Smooth muscle cell (in vitro differentiated cells): ENCODE results near the gene SLC23A2. TPM values are rescaled to one million over a fixed set of nuclear protein-coding genes. Genes with fewer than 3 reads are reported as not detected.

Experiments used
- DNase-seq: peaks from one replicate; lab custom pipeline; 2025; ENCODE audit not compliant: unreplicated experiment; lab: John Stamatoyannopoulos, UW
- H2AFZ ChIP-seq: fragments of 200-600 bp; sonication (generic); 2 replicates; pipeline ENCODE4 v1.6.0; 2016; ENCODE audit warnings: antibody characterized with exemption, low read depth, mild to moderate bottlenecking
- H3F3A ChIP-seq: fragments of 200-600 bp; sonication (generic); 2 replicates; pipeline ENCODE4 v1.6.0; 2017; ENCODE audit warnings: antibody characterized with exemption, low read depth
- H3K27ac ChIP-seq: fragments of 200-600 bp; sonication (generic); 2 replicates; pipeline ENCODE4 v1.5.1; 2016; ENCODE audit warnings: low read depth, mild to moderate bottlenecking
- H3K27me3 ChIP-seq: fragments of 200-600 bp; sonication (generic); 2 replicates; pipeline ENCODE4 v1.6.1; 2016; ENCODE audit warnings: low read depth, mild to moderate bottlenecking
- H3K36me3 ChIP-seq: fragments of 200-600 bp; sonication (generic); 2 replicates; pipeline ENCODE4 v1.5.1; 2016; ENCODE audit warnings: low read depth
- H3K4me1 ChIP-seq: fragments of 200-600 bp; sonication (generic); 2 replicates; pipeline ENCODE4 v1.5.1; 2016; ENCODE audit warnings: low read depth
- H3K4me2 ChIP-seq: fragments of 200-600 bp; sonication (generic); 2 replicates; pipeline ENCODE4 v1.6.0; 2016; ENCODE audit warnings: mild to moderate bottlenecking
- H3K4me3 ChIP-seq: fragments of 200-600 bp; sonication (generic); 2 replicates; pipeline ENCODE4 v1.5.1; 2016; ENCODE audit warnings: mild to moderate bottlenecking
- H3K79me2 ChIP-seq: fragments of 200-600 bp; sonication (generic); 2 replicates; pipeline ENCODE4 v1.6.0; 2016; ENCODE audit warnings: low read depth, mild to moderate bottlenecking
- H3K9ac ChIP-seq: fragments of 200-600 bp; sonication (generic); 2 replicates; pipeline ENCODE4 v1.6.0; 2016; ENCODE audit warnings: low read depth
- H3K9me3 ChIP-seq: fragments of 200-600 bp; sonication (generic); replicated peaks from 2 replicates; pipeline ENCODE4 v1.5.1; 2016; ENCODE audit warnings: low read depth
- H4K20me1 ChIP-seq: fragments of 200-600 bp; sonication (generic); 2 replicates; pipeline ENCODE4 v1.6.0; 2016; ENCODE audit warnings: low read depth
- WGBS: methylation state at CpG from one replicate; pipeline ENCODE4 v1.1.7; 2016; ENCODE audit warnings: low lambda C conversion rate; 5-methylcytosine and 5-hydroxymethylcytosine counted together
- polyA plus RNA-seq: library from polyadenylated mRNA; unstranded; fragments of >200 nt; fragmentation: Nextera tagmentation; extraction: Ambion mirVana; gene quantifications from 2 replicates; pipeline ENCODE4 v1.2.1, GENCODE V29; 2016
- total RNA-seq: library from RNA; depleted of rRNA; stranded (reverse); fragments of >200 nt; gene quantifications from 2 replicates; pipeline ENCODE4 v1.2.3, GENCODE V29; 2014
- TF ChIP-seq, protein P1 (sequence below): fragments of 200-600 bp; sonication (generic); IDR thresholded peaks from 2 replicates; pipeline ENCODE4 v1.5.1; 2017; ENCODE audit warnings: borderline replicate concordance, mild to moderate bottlenecking, antibody characterized with exemption; ENCODE audit not compliant: insufficient read depth, poor library complexity, severe bottlenecking

Gene SLC23A2
- total and polyA plus RNA-seq, 2 experiments from 2014 or later: 1.4 to 5.0 TPM

DNA sequence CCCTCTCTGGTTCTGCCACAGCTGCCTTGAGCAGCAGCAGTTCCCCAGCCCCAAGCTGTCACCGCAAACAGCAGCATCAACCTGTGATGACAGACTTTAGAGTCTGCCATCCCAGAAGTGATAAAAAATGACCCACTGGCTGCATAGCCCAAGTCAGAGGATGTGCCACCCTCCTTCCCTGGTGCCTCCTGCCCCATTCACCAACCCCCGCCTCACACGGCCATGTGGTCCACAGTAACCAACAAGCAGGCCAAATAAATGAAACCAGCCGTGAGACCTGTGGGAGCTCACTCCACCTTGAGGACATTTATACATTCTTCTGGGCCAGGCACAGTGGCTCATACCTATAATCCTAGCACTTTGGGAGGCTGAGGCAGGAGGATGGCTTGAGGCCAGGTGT lies 181.4 kb downstream of the SLC23A2 start:
- Histone ChIP-seq H3K79me2 (no peaks in the 10 kb centered on the region), H2AFZ (no peak overlapping the region), H3K27me3 (peaks cover 28% of the 10 kb centered on the region), H3K9ac (no peak overlapping the region), H3K4me2 (no peak overlapping the region), H3K36me3 (no peaks in the 10 kb centered on the region), H3K9me3 (no peaks in the 10 kb centered on the region), H3F3A (no peaks in the 10 kb centered on the region), H3K4me1 (peaks cover 8% of the 10 kb centered on the region), H3K4me3 (no peak overlapping the region), H3K27ac (no peak overlapping the region), H4K20me1 (no peaks in the 10 kb centered on the region)
- TF ChIP-seq, protein P1, sequence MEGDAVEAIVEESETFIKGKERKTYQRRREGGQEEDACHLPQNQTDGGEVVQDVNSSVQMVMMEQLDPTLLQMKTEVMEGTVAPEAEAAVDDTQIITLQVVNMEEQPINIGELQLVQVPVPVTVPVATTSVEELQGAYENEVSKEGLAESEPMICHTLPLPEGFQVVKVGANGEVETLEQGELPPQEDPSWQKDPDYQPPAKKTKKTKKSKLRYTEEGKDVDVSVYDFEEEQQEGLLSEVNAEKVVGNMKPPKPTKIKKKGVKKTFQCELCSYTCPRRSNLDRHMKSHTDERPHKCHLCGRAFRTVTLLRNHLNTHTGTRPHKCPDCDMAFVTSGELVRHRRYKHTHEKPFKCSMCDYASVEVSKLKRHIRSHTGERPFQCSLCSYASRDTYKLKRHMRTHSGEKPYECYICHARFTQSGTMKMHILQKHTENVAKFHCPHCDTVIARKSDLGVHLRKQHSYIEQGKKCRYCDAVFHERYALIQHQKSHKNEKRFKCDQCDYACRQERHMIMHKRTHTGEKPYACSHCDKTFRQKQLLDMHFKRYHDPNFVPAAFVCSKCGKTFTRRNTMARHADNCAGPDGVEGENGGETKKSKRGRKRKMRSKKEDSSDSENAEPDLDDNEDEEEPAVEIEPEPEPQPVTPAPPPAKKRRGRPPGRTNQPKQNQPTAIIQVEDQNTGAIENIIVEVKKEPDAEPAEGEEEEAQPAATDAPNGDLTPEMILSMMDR: no peak
- WGBS: 97% methylated on average over 4 of the region's 4 CpGs
- no peak for DNase-seq

DNA sequence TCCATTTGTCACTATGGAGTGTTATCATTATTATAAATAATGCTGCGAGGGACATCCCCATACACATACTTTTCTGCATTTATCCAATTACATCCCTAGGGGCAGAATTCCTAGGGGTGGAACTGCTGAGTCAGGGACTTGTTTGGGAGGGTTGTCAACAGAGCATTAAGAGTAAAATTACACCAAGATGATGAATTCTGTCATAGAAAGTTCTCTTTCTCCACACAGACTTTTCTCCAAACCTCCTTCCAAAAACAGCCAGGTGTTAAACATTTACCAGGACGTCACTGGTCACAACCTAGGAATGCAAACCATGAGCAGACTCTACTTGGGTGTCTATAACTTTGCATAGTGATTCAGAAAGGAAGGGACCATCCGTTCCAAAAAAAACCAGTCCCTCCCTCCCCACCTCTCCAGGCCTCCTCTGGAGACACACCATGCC lies 184.1 kb downstream of the SLC23A2 start:
- Histone ChIP-seq H4K20me1 (no peaks in the 10 kb centered on the region), H3K27me3 (peaks cover 18% of the 10 kb centered on the region), H3K4me2 (no peak overlapping the region), H3K9me3 (no peaks in the 10 kb centered on the region), H3K4me1 (peaks cover 3% of the 10 kb centered on the region), H3K9ac (no peak overlapping the region), H3K79me2 (no peaks in the 10 kb centered on the region), H3F3A (no peaks in the 10 kb centered on the region), H2AFZ (no peak overlapping the region), H3K27ac (no peak overlapping the region), H3K36me3 (no peaks in the 10 kb centered on the region), H3K4me3 (no peak overlapping the region)
- DNase-seq: no peak
- TF ChIP-seq, protein P1: no peak
- WGBS: 51% methylated on average over 3 of the region's 3 CpGs

GRCh38 chr20:4815628-4816027 lies 185.7 kb downstream of the SLC23A2 start:
- TF ChIP-seq, protein P1: no peak
- no peaks in the 10 kb centered on the region for H3K79me2 ChIP-seq
- H3K9me3 ChIP-seq: no peaks in the 10 kb centered on the region
- no peak overlapping the region for H2AFZ ChIP-seq
- H4K20me1 ChIP-seq: no peaks in the 10 kb centered on the region
- WGBS: 88% methylated on average over 5 of the region's 5 CpGs
- no peaks in the 10 kb centered on the region for H3K36me3 ChIP-seq
- H3K4me1 ChIP-seq: no peaks in the 10 kb centered on the region
- no peak overlapping the region for H3K4me2 ChIP-seq
- H3K27ac ChIP-seq: no peak overlapping the region
- no peak for DNase-seq
- no peak overlapping the region for H3K4me3 ChIP-seq
- peaks cover 2% of the 10 kb centered on the region for H3K27me3 ChIP-seq
- H3K9ac ChIP-seq: no peak overlapping the region
- no peaks in the 10 kb centered on the region for H3F3A ChIP-seq

DNA sequence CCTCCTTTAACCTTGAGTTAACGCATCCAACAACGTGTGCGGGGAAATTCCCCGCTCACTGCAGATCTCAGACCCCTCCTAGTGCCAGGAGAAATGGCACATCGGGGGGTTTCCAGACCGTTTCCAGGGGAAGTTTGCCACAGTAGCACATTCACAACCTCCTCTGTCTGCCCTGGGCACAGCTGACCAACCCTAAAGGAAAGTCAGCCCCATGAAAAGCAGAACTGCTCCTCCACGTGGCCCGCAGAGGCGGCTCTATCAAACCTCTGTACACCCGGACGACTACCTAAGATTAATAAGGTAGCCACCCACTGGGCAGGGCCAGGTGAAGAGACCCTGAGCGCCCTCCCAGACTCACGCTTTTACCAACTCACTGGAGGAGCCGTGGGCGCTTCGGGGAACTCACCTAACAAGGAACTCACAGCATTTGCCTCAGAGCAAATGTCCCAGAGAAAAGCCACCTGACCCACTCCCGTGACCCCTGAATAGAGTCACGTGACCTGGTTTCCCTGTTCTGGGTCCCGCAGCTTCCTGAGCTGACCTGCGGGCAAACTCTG lies 186.5 kb downstream of the SLC23A2 start:
- H3K36me3 ChIP-seq: no peaks in the 10 kb centered on the region
- H3K27ac ChIP-seq: no peak overlapping the region
- no peaks in the 10 kb centered on the region for H3K9me3 ChIP-seq
- no peaks in the 10 kb centered on the region for H3K4me1 ChIP-seq
- H3K9ac ChIP-seq: no peak overlapping the region
- TF ChIP-seq, protein P1: no peak
- H3K79me2 ChIP-seq: no peaks in the 10 kb centered on the region
- H3K4me2 ChIP-seq: no peak overlapping the region
- no peak for DNase-seq
- H2AFZ ChIP-seq: no peak overlapping the region
- WGBS: 91% methylated on average over 20 of the region's 20 CpGs
- no peaks in the 10 kb centered on the region for H3K27me3 ChIP-seq
- H3F3A ChIP-seq: no peaks in the 10 kb centered on the region
- no peak overlapping the region for H3K4me3 ChIP-seq
- H4K20me1 ChIP-seq: no peaks in the 10 kb centered on the region
